Glomerular visceral epithelial cell (primary cell): ENCODE results near the gene KIF25.

Source experiments
- DNase-seq: peaks from one replicate; pipeline ENCODE4 v3.0.0-alpha.2; 2016; ENCODE audit errors: extremely low spot score

The KIF25 gene, protein sequence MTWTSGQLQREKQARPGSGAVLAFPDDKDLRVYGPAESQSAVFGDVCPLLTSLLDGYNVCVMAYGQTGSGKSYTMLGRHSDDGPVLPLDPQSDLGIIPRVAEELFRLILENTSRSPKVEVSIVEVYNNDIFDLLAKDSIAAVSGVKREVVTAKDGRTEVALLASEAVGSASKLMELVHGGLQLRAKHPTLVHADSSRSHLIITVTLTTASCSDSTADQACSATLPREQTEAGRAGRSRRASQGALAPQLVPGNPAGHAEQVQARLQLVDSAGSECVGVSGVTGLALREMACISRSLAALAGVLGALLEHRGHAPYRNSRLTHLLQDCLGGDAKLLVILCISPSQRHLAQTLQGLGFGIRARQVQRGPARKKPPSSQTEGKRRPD

DNA sequence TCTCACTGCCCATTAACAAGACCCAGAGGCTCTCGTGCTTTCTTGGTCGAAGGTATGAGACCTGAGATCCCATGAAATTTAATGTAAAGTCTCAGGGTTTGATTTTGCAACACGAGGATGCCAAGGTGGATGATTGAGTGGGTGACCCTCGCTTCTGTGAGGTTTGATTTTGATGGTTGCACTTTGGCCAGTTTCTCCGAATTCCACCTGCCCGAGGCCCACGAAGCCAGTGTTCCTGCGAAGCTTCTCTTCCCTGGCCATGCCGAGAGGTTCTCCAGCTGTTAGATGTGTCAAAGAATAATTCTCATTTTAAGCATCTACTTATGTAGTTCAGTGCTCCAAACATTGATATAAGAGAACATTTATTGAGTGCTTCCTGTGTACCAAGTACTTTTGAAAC lies at the start of gene KIF25:
Gene KIF25, plus strand, starts transcription at position 30 of the 400 bp plus-strand sequence. CDS start 31,915 bp downstream, outside the sequence.
- no peak for DNase-seq

DNA sequence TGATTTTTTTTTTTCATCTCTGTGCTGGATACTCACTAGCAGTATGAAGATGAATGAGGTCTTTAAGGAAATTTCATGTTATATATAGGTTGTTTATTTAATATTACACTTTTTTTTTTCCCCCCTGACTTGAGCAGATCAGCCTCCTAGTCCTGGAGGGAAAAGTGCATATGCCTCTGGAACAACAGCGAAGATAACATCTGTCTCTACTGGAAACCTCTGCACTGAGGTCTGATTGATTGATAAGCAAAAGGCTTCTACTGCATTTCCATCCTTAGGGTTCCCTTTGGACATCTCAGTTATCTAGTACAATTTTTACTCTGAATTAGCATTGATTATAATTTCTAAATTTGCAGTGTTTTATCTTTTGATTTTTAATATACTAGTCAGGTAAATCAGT lies 49.8 kb upstream of the KIF25 start:
- no peak for DNase-seq

DNA sequence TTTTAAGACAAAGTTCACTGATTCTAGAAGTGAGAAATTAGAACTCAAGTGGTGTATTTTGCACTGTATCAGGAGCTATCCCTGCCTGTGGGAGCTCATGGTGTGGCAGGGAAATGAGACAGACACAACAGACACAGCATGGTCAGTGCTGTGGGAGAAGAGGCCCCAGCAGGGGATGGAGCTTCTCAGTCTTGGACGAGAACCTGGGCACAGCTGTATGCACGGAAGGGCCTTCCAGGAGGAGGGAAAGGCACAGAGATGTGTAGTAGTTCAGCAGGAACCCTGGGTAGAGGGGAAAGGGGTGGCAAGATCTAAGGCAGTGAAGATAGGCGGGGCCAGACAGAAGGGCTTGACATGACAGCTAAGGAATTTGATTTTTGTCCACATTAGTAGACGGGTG lies 48.8 kb upstream of the KIF25 start:
- no peak for DNase-seq

GRCh38 chr6:167949121-167949684 lies 48.3 kb upstream of the KIF25 start:
- DNase-seq = no peak

GRCh38 chr6:167951781-167952511 lies 45.5 kb upstream of the KIF25 start:
- no peak for DNase-seq

DNA sequence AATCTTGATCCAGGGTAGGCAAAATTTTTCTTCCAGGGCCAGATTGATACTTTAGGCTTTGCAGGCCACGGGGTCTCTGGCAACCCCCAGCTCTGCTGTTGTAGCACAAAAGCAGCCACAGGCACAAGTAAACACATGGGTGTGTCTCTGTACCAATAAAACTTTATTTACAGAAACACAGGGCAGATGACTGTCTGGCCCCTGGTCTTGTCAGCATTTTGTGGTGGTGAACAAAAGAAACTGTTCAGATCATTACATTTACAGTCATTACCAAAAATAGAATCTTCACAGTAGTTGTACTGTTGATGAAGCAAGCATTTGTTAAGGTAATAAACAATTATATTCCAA lies 45.0 kb upstream of the KIF25 start:
- DNase-seq = no peak

GRCh38 chr6:167953551-167953950 lies 43.9 kb upstream of the KIF25 start:
- no peak for DNase-seq

DNA sequence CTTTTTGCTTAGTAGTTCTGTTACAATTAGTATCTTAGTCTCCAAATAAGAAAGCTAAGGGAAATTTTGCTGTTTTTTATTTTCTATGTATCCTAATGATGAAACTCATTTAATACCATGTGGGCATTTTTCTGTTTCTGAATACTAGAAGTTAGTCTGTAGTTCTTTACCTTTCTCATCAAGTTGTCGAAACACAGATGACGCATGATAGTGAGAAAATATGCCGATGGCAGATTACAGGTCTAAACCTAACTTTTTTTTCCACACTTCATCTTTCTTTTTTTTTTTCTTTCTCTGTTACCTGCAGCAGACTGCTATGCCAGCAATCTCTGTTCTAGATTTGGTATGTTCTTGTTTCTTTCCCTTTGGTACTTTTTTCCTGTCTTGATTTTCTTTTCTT lies 43.3 kb upstream of the KIF25 start:
- DNase-seq = no peak

DNA sequence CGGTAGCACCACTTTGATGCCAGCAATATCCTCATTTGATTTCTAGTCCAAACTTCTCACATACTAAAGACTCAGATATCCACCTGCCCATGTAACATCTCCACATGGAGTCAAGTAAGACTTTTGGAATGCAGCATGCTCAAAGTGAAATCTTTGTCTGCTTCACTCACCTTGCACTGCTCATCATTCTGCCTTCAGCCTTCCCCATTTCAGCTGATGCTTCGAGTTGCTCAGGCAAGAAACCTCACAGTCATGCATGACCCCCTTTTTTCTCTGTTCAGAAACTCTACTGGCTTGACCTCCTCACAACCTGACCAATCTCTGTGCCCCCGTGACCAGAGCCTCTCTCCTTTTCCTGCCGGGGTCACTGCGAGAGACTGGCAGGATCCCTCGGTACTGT lies 41.0 kb upstream of the KIF25 start:
- DNase-seq = peak; percentile 26

GRCh38 chr6:167956983-167957492 lies 40.4 kb upstream of the KIF25 start:
- DNase-seq = peak; percentile 38

GRCh38 chr6:167957626-167958025 lies 39.8 kb upstream of the KIF25 start:
- DNase-seq = no peak

GRCh38 chr6:167960579-167960978 lies 36.9 kb upstream of the KIF25 start:
- no peak for DNase-seq

DNA sequence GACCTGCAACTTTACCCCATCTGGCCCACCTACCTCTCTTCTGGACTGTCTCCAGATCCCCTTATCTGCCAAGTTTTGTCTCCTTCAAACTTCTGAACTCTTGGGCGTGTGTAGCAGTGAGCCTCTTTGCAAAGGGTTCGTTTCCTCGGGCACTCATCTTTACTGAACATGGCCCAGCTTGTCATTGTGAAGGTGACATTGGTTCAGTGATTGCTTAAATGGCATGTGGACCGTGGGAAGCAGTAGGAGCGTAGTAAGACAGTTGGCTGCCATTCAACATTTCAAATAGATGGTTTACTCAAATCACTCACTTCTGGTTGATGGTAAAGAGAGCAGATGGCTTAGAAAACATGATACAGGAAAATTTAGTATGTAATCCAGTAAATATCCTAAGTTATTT lies 34.8 kb upstream of the KIF25 start:
- DNase-seq = no peak

GRCh38 chr6:167963589-167964057 lies 33.8 kb upstream of the KIF25 start:
- no peak for DNase-seq

DNA sequence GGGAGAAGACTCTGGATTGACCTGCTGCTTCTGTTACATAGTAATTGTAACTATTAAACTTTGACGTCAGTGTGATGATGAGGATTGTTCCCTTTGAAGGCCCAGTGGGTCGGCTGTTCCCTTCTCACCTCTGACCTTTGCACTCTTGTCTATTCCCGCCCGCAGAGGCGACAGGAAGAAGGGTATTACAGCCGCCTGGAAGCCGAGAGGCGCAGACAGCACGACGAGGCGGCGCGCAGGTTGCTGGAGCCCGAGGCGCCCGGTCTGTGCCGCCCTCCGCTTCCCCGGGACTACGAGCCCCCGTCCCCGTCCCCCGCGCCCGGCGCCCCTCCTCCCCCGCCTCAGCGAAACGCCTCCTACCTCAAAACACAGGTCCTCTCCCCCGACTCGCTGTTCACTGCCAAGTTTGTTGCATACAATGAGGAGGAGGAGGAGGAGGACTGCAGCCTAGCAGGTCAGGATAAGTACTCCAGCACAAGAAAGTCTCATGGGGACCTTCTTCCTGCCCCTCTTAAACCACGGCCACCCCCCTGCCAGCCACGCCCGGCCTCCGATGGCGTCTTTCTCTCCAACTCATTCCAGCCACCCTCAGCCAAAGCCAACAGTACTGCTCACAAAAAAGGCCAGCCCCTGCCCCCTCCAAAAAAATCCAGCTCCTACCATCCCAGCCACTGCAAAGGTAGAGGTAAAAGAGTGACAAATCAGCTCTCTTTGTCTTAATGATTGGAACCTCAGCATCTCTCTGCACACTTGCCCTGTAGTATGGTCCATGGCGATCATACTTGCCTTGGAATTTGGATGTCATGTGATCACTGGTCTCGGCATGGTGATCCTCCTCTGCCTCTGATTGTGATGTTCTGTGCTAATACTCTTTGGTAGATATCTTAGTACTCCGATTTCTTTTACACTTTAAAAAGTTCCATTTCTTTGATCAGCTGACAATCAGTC lies 31.6 kb upstream of the KIF25 start:
- DNase-seq = no peak

- no peak for DNase-seq
Measured at GRCh38 chr6:167966540-167966905, 30.9 kb upstream of the KIF25 start.

- DNase-seq = peak; percentile 36
Measured at GRCh38 chr6:167968091-167968490, 29.4 kb upstream of the KIF25 start.

DNA sequence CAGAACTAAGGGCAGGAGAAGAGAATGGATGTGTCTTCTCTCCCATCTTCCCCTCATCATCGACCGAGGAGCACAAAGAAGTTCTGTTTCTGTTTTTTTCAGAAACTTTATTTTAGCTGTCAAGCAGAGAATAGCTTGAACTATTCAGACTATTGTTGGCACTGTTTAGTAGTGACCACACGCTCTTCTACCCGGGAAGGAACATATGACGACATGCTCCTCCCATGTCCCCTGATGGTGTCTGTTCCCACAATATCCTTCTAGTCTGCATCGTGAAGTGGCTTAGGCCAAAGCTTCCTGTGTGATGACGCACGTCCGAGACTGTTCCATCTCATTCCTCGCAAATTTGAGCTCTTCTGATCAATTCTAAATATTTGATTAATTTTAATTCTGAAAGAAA lies 27.2 kb upstream of the KIF25 start:
- no peak for DNase-seq

- DNase-seq = no peak
Measured at GRCh38 chr6:167972193-167972592, 25.3 kb upstream of the KIF25 start.

DNA sequence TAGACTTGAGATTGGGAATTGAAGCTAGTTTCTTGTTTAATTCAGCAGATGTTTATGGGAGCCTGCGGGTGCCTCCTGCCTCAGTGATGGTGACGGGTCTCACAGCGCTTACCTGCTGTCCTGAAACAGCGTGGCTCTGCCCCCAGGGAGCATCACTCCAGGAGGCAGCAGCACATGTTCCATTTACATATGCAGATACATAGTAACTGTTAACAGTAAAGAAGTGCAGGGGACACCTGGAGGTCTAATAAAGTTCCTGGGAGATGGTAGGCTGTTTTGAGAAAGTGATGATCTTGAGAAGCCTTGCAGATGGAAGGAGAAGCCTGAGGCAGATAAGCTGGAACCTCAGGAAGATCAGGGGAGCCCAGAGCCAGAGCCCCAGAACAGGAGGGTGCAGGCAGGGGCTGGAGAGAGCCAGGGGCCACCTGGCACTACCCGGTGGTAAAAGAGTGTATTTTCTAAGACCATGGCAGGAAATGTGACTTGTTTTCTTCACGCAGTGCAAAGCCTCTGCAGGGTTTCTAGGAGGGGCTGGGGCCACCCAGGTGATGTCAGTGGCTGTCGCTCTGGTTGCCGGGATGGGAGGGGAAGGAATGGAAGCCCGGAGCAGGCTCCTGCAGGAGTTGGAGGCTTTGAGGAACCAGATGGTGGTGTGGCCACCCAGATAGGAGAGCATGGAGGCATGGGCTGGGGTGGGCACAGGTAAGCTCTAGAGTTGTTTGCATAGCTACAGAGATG lies 24.2 kb upstream of the KIF25 start:
- no peak for DNase-seq
